ENCODE data around the gene ZFAND2B. TPM values are rescaled to one million over a fixed set of nuclear protein-coding genes. Genes with fewer than 3 reads are reported as not detected.

The ZFAND2B gene
- total RNA-seq, 1 donor from 2014 or later, result 20.0 TPM

DNA sequence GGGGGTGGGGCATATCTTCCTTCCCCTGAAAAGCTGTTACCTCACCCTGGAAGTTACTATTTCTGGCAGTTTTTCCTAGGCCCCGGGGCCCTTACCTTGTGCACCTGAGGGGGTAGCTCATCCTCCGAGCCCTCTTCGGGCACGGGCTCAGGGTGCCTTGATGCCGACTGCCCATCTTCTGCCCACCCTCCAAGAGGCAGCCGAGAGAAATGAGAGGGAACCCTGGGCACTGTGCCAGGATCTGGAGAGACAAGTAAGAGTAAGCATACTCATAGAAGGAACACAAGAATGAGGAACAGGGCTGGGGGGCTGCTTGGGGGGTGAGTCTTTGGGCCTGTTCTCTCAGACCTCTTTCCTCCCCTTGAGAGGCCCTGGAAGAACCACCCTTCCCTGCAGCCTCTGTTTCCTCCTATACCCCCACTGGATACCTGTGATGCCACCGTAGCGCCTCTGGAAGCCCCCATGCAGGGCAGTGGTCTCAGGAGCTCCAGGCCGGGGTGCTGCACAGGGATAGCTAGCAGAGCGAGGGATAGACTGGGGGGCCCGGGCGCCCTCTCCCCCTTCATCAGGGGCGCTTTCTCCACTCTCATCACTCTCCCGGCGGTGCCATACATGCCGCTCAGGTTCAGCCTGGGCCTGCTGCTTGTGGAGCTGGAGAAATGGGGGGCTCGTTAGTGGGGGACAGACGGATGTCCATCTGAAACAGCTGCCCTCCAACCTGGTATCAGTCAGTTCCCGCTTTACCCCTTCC lies 14.2 kb downstream of the ZFAND2B start:
- no peak for DNase-seq (ENCODE audit: low read depth in 2 of 2)

DNA sequence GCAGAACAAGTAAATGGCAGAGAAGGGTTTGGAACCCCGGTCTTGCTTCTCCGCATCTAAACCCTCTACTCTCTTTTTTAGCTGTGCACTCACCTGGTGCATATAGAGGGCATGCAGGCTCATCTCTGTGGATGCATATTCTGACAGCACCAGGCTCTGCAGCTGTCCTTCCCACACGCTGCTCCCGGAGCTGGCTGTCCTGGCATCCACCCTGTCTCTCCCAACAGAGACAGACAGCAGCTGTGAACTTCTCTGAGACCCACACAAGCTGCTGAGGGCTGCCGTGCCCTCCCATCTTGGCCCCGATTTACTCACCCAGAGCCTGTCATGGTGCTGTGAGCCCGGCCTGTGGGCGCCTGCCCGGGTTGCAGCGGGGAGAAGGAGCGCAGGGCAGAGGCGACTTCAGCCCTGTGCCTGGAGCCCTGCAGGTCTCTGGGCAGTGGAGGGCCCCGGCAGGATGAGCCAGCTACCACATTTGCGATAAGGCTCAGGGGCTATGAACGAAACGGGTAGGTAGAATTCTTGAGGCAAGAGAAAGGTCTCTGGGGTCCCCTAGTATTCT lies 15.5 kb downstream of the ZFAND2B start:
- no peak for DNase-seq (ENCODE audit: low read depth in 2 of 2)

DNA sequence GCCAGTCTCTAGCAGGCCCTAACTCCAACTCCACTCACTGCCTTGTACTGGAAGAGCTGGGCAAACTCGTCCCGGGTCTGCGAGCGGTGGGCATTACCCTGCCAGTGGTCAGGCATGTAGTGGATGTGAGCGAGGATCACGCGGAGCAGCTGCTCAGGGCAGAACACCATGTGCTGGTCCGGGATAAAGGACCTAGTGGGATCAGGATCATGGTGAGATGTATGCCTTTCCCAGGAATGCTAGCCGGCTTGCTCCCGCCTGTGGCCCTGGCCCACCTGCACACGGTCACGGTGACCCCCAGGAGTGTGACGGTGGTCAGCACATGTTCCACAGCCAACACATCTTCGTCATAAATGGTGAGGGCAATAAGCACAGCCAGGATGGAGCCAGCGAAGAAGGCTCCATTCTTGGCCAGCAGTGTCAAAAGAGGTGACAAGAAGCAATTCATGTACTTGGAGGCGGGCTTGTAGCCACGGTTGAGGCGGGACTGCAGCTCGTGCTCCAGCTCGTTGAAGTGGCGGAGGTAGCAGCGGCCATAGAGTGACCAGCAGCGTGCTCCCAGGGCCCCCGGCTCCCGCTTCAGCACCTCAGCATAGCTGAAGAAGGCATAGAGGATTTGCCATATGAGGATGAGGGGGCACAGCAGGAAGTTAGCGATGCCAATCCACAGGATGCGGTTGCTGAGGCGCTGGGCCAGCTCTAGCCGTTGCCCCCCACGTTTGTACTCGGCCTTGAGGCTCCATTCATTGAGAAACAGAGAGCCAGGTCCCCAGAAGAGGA lies 17.4 kb downstream of the ZFAND2B start:
- DNase-seq (ENCODE audit: low read depth in 2 of 2), result no peak

DNA sequence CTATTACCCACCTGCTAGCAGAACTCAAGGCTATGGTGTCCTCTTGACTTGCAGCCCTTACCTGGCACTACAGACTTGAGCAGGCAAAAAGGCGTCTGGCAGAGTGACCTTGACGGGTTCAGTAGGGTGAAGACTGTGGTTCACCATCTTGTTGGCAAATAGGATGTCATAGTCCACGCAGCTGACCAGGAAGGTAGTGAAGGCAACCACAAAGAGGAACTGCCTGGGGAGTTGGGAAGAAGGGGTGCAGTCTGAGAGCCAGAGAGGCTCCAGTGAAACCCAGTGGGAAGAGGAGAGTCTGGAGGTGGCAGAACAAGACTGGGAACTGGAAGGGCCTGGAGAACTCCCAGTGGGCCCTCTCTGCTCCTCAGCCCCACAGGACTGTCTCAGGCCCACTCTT lies 18.8 kb downstream of the ZFAND2B start:
- no peak for DNase-seq (ENCODE audit: low read depth in 2 of 2)

DNA sequence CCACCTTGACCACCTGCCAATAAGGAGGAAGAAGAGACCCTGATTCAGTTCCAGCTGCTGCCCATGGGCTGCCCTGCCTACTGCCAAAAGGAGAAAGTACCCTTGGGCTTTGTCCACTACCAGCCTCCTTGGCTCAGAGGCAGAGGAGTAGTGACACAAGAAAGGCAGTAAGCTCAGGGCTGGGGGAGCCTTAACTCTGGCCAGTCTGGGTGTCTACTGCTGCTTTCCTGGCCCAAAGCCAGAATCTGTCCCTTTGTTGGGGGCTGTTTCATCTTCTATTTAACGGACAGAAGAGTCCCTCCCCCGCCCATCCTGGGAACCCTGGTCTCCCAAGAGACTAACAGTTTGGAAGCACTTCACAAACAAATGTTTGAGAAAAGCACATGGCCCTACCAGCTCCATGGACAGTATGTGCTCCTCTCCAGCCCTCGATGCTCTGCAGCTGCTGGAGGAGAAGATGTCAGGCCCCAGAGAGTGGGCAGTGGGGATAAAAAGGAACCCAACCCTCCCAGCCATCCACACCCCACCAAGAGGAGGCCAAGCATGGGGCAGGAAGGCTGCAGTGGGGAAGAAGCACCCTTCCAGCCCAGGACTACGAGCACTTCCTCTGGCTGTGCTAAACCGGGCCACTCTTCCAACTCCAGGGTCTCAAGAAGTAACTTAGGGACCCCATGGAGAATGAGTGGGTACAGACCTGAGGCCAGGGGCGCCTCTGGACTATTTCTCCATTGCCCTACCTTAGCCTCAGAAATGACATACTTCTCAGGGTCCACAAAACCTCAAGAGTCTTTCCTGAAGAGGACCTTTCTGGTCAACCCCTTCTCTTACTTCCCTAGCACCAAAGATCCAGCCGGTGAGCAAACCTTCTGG lies 21.7 kb downstream of the ZFAND2B start:
- DNase-seq (ENCODE audit: low read depth in 2 of 2), result no peak

DNA sequence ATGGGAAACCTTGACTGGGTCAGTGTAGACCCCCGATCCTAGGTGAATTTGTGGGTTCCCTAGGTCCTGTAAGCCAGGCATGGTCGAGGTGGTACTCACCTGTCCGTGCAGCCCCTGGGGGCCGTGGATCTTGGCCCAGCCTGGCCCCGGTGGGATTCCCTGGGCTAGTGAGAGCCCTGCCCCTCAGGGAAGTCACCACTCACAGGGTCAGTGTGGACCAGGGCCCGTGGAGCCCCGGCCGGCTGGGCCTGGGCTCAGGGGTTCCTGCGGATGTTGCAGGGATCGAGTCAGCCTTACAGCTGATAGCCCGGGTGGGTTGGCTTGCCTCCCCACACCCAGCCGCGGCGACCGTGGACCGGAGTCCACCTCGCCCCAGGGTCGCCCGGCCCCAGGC lies 22.3 kb downstream of the ZFAND2B start:
- no peak for DNase-seq (ENCODE audit: low read depth in 2 of 2)

DNA sequence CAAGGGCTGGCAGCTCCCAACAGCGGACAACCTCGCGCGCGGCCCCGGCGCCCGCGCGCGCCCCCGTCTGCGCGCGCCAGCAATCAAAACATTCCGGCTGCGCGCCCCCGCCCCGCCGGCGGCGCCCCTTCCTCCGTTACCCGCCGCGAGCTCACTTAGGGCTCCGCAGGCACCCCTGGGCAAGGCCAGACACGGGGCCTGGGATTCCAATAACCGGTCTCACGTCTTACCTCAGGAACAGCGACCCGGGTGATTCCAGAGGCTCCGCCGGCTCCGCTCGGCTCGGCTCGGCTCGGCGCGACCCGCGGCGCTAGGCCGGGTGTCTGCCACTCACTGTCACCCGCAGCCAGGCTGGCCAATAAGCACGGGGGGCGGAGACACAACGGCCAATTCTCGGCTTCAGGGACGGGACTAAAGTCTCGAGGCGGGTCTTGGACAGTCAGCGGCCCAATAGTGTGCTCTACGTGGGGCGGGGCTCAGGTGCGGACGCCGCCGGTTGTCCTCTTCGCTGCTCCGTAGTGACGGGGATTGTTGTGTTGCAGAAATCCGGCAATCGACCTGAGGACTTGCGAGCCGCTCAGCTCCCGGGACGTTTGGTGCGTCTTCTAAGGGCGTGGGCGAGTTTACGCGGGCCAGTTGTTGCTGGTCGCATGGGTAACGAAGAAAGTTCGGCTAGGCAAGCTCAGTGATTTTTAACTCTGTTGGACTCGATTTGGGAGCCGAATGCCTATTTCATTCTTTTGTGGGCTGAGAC lies 22.9 kb downstream of the ZFAND2B start, which contains the start of the genes ANKZF1 and ATG9A:
TSS of gene ANKZF1 (plus strand) at position 502 of the 754 bp plus-strand sequence. CDS start 452 bp downstream, outside the sequence.
TSS of gene ATG9A (minus strand) at position 332 of the 754 bp plus-strand sequence. CDS start 1,612 bp downstream, outside the sequence.
- peak; percentile 96 to 100 for DNase-seq (ENCODE audit: low read depth in 2 of 2)

DNA sequence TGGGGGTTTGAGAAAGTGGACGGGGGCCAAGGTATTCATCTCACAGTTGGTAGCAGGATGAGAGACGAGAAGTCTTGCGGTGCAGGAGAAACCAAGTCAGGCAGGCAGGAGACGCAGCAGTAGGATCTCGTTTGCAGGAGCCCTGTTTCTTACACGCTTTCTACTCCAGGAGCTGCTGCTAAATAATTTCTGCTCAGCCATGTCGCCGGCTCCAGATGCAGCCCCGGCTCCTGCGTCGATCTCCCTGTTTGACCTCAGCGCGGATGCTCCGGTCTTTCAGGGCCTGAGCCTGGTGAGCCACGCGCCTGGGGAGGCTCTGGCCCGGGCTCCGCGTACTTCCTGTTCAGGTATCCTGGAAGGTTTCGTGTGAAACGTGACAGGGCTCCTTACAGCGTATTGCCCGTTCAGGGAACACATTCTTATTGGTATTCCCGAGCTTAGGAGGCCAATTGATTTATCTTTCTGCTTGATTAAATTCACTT lies 23.5 kb downstream of the ZFAND2B start:
- peak in 1 of 2 donors; percentile 64 for DNase-seq (ENCODE audit: low read depth in 2 of 2)

DNA sequence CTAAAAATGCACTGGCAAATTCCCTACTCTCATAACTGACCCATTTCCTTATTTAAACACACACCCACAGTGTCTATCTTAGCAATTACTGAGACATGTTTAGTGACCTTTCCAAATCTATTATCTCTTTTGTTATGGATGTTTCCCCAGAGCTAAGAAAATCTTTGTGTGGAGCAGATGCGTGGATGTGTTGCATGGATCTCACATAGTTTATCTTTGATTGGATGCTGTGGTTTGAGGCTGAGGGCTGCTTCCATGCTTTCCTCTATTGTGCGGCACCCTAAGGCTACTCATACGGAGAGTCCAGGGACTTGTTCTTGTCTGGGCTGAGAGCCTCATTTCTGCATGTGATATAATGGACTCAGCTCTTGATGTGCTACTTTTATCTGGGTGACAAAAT lies 27.7 kb downstream of the ZFAND2B start:
- DNase-seq (ENCODE audit: low read depth in 2 of 2), result no peak

DNA sequence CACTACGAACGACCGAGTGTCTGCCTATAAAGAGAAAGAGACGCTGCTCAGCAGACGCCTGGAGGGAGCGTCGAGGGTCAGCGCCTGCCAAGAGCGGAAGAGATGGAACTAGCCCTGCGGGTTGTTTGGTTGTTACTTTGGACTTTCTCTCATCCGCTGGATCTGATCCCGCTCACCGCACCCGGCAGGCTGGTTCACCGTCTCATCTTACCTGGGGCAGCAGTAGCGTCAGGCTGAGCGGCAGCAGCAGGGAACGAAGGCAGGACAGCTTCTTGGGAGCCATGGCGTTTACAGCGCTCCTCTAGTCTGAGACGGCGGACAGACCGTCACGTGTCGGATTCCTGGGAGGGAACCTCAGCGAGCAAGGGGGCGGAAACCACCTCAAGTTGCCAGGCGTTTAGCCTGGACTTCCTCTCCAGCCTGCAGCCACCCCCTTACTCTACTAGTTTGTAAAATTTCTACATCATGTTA lies 36.7 kb downstream of the ZFAND2B start:
- DNase-seq (ENCODE audit: low read depth in 2 of 2), result no peak

DNA sequence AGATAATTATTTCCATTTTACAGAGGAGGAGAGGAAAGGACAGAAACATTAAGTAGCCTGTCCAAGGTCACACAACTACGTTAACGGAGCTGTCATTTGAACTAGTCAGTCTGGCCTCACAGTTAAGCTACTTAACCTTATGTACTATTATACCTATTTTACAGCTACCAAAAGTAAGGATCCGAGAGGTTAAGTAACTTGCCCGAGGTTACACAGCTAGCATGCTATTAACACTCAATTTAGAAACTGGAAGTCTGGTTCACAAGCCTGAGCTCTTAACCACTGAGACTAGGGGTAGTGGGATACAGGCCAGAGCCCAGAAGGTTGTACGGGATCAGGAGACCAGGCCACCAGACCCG lies 38.2 kb downstream of the ZFAND2B start:
- DNase-seq (ENCODE audit: low read depth in 2 of 2), result no peak

DNA sequence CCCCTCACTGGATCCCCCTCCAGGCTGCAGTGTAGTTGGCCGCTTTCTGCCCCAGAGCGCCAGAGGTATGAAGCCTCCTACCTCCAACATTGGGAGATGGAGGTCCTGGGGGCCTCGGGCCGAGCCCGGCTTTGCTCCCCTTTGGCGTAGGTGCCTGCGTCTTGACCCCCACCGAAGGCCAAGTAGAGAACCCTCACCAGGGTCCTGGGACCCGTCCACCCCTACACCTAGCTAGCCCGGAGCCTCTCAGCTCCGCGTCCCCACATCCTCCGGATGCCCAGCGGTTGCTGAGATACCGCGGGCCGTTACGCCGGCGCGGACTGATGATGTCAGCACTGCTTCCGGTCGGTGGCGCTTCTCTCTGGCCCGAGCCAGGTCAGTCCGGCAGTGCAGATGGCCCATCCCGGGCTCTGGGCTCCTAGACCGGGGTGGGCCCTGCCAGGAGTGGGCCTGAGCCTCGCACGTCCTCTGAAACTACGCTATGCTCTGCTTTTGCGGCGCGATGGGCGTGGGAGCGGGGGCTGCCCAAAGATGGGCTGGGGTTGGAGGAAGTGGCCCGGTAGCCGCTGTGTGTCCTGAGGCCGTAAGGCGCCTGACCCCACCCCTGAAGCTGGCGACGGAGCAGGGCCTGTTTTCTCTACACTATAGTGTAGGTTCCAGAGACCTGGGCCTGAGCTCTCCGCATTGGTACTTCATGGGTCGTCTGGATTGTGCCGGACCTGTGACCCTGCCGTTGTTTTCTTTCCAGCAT lies 38.7 kb downstream of the ZFAND2B start, which contains the start of the genes GLB1L and STK16:
TSS of gene GLB1L (minus strand) at position 297 of the 751 bp plus-strand sequence. CDS start 1,871 bp downstream, outside the sequence.
TSS of gene STK16 (plus strand) at position 332 of the 751 bp plus-strand sequence. CDS start 521 bp downstream, outside the sequence.
- peak; percentile 90 to 94 for DNase-seq (ENCODE audit: low read depth in 2 of 2)

DNA sequence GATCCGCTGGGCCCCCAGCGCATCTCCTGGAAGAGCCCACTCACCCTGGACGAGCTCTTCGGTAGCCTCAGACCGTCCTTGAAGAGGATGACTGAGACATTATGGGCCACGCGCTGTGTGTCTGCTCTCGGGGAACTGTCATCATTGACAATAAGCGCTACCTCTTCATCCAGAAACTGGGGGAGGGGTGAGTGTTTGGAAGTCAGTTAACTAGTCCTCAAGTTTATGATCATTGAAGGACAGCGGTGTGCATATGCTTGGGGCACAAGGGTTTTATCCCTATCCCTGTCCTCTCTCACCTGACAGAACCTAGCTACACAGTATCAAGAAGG lies 39.3 kb downstream of the ZFAND2B start:
- DNase-seq (ENCODE audit: low read depth in 2 of 2), result no peak

DNA sequence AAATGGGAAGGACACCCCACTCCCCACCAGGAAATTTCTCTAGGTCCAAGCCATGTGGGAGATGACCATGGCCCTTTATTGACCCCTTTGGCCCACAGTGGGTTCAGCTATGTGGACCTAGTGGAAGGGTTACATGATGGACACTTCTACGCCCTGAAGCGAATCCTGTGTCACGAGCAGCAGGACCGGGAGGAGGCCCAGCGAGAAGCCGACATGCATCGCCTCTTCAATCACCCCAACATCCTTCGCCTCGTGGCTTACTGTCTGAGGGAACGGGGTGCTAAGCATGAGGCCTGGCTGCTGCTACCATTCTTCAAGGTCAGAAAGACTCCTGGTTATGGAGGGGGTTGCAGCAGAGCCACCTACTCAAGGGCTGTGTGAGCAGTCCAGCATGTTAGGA lies 40.0 kb downstream of the ZFAND2B start:
- DNase-seq (ENCODE audit: low read depth in 2 of 2), result no peak

DNA sequence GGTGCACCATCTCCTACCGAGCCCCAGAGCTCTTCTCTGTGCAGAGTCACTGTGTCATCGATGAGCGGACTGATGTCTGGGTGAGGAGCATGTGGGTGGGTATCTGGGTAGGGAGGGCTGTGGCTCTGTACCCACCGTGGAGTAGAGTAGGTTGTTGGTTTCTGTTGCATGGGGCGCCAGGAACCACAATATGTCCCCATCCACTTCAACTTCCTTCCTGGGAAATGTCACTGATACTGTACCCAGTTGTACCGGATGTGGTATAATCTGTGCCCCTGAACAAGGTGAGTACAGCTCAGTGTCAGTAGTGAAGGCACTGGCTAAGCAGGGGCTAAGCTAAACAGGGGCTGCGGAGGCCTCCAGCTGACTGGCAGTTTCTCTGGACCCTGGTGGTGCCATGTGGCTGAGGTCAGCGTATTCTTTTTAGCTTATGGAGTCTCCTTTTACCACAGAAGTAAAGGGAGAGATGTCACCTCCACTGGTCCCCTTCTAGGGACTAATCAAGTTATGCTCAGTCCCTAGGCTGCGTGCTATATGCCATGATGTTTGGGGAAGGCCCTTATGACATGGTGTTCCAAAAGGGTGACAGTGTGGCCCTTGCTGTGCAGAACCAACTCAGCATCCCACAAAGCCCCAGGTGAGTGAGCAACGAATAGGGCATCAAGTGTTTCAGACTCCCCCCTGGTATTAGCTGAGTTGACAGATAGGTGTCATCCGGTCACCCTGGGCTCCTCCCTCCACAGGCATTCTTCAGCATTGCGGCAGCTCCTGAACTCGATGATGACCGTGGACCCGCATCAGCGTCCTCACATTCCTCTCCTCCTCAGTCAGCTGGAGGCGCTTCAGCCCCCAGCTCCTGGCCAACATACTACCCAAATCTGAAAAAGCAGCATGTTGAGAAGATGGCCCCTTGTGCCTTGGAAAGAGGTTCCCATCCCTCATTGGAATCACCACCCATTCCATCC lies 41.4 kb downstream of the ZFAND2B start:
- no peak for DNase-seq (ENCODE audit: low read depth in 2 of 2)

DNA sequence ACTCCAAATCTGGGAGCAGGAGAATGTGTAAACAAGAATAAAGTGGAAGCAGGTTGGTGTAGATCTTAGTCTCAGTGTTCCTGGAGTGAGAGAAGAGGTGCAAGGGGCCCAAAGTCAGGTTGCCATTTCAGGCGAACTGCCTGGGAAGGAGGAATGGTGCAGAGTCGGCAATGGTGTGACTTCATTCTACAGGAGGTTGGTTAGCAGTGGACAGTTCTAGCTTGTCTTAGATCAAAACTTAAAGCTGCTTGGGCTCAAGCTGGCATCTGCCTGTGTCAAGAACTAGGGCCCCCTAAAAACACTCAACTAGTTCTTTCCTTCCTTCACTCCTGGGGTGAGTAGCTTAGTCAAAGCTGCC lies 42.2 kb downstream of the ZFAND2B start:
- no peak for DNase-seq (ENCODE audit: low read depth in 2 of 2)

DNA sequence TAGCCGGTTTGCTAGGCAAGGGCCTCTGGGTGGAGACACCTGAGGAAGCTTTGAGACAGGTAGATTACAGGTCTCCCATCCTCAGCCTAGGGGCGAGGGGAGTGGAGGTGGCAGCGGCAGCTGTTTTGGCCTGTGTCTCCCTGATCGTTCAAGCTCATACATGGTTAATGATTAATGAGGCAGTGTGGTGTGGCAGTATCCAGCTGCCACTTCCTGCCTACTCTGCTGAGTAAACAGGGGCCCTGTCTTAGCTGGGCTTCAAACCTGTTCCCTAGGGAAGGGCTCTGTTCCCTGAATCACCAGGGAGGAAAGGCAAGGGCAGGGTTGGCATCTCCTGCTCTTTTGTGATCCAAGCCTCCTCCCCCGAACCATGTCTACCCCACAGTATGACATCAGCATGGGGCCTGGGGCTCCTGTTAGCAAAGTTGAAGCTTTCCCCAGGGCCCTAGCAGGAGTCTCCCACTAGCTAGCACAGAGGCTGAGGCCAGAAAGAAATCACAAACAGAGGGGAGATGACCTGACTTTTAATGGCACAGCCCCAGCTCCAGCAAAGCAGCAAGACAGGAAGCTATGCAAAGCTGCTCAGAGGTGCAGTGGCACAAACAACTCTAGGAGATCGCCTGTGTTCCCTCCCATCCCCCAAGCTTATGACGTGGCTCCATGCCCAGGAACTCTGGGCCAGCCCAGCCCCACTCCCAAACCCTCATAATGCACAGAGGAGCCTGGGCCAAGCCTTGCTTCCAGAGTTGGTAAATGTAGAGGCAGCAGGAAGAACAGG lies 42.8 kb downstream of the ZFAND2B start:
- DNase-seq (ENCODE audit: low read depth in 2 of 2), result peak; percentile 29 to 83

Measured in dermis microvascular lymphatic vessel endothelial cell (primary cell).